ENCODE data around the gene HEXIM1. TPM values are rescaled to one million over a fixed set of nuclear protein-coding genes. Genes with fewer than 3 reads are reported as not detected.

HEXIM1 gene
- total RNA-seq, 1 donor from 2014 or later: 29.5 TPM

GRCh38 chr17:45155483-45155882, 7.2 kb downstream of the HEXIM1 start:
- TF ChIP-seq CTCF (conservative IDR thresholded peaks at IDR 0.05): no peak
- peaks cover 36% of the 10 kb centered on the region for H3K4me1 Mint-ChIP-seq
- peak overlapping the region; percentile 38 for H3K27ac Mint-ChIP-seq (ENCODE audit: unreplicated experiment)
- no peaks in the 10 kb centered on the region for H3K27me3 Mint-ChIP-seq (ENCODE audit: low read depth)
- H3K4me3 Mint-ChIP-seq: peak overlapping the region; percentile 52
- H3K36me3 Mint-ChIP-seq (ENCODE audit: low read depth): peaks cover 4% of the 10 kb centered on the region
- no peak for DNase-seq (ENCODE audit: low read depth, low spot score)
- H3K9me3 Mint-ChIP-seq: no peaks in the 10 kb centered on the region

GRCh38 chr17:45156242-45156641, 8.0 kb downstream of the HEXIM1 start:
- no peak for TF ChIP-seq CTCF (conservative IDR thresholded peaks at IDR 0.05)
- Mint-ChIP-seq H3K36me3 (ENCODE audit: low read depth) (peaks cover 4% of the 10 kb centered on the region), H3K4me1 (peaks cover 28% of the 10 kb centered on the region), H3K9me3 (no peaks in the 10 kb centered on the region), H3K4me3 (peak overlapping the region; percentile 65), H3K27me3 (ENCODE audit: low read depth) (no peaks in the 10 kb centered on the region), H3K27ac (ENCODE audit: unreplicated experiment) (no peak overlapping the region)
- no peak for DNase-seq (ENCODE audit: low read depth, low spot score)

- peak overlapping the region; percentile 99 for H3K27ac Mint-ChIP-seq (ENCODE audit: unreplicated experiment)
- TF ChIP-seq CTCF (conservative IDR thresholded peaks at IDR 0.05): peak; percentile 45
- peaks cover 31% of the 10 kb centered on the region for H3K4me1 Mint-ChIP-seq
- no peaks in the 10 kb centered on the region for H3K27me3 Mint-ChIP-seq (ENCODE audit: low read depth)
- DNase-seq (ENCODE audit: low read depth, low spot score): peak; percentile 54
- H3K36me3 Mint-ChIP-seq (ENCODE audit: low read depth): peaks cover 4% of the 10 kb centered on the region
- H3K9me3 Mint-ChIP-seq: no peaks in the 10 kb centered on the region
- H3K4me3 Mint-ChIP-seq: peak overlapping the region; percentile 91
These were observed 12.4 kb downstream of the HEXIM1 start for GRCh38 chr17:45160447-45161287.

- Mint-ChIP-seq H3K4me1 (peaks cover 28% of the 10 kb centered on the region), H3K27me3 (ENCODE audit: low read depth) (no peaks in the 10 kb centered on the region), H3K9me3 (no peaks in the 10 kb centered on the region), H3K27ac (ENCODE audit: unreplicated experiment) (peak within 1 kb of the TSS; percentile 99), H3K36me3 (ENCODE audit: low read depth) (peaks cover 4% of the 10 kb centered on the region), H3K4me3 (peak within 1 kb of the TSS; percentile 91)
- DNase-seq (ENCODE audit: low read depth, low spot score): peak; percentile 99
- no peak for TF ChIP-seq CTCF (conservative IDR thresholded peaks at IDR 0.05)
These were observed 13.2 kb downstream of the HEXIM1 start, which contains the start of gene HEXIM2 for GRCh38 chr17:45161288-45162024. HEXIM2 (plus strand) TSS chr17:45161875; CDS start chr17:45162794, 919 bp downstream.

GRCh38 chr17:45162025-45162687, 13.9 kb downstream of the HEXIM1 start:
- Mint-ChIP-seq H3K4me1 (peaks cover 28% of the 10 kb centered on the region), H3K36me3 (ENCODE audit: low read depth) (peaks cover 4% of the 10 kb centered on the region), H3K4me3 (peak overlapping the region; percentile 91), H3K27me3 (ENCODE audit: low read depth) (no peaks in the 10 kb centered on the region), H3K9me3 (no peaks in the 10 kb centered on the region), H3K27ac (ENCODE audit: unreplicated experiment) (no peak overlapping the region)
- no peak for DNase-seq (ENCODE audit: low read depth, low spot score)
- no peak for TF ChIP-seq CTCF (conservative IDR thresholded peaks at IDR 0.05)
